ENCODE results near the gene SLC2A4.
A peak's percentile ranks its signal among the peaks of the same experiment; 100 is the strongest.

Gene SLC2A4

GRCh38 chr17:7279448-7279847 lies 2.1 kb upstream of the SLC2A4 start:
- no peak for DNase-seq (ENCODE audit: low spot score)

- peak; percentile 87 for DNase-seq (ENCODE audit: low spot score)
Measured at GRCh38 chr17:7280519-7281073, 922 bp upstream of the SLC2A4 start.

DNA sequence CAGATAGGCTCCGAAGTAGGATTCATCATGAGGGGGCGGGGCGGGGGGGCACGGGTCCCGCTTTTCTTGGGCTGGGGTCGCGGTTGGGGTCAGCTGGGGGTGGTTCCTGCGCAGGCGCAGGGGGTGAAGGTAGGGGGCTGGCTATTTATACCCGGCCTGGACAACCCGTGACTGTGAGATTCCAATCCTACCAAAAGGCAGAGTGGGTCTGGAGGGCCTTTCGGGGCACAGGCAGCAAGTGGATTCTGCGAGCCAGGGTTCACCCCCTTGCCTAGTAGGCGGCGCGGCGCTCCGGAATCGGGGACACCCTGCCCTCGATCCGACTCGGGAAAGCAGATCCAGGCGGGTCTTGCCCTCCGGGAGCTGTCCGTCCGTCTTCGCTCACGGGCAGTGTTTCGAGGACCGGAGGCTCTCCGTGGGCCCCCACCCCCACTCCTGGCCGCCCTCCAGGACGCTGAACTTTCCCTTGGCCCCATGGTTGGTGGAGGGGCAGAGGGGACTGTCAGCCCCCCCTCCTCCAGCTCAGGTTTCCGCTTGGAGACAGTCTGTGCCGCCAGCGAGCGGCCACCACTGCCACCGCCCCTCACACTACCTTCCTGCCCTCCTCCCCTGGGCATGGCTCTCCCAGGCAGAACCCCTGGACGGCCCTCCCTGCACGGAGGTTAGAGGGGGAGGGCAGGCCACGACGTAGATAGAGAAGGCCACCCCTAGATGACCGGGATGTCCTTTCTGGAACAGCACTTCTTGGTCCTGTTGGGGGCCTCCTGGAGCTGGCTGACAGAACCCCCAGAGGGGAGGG lies 634 bp downstream of the SLC2A4 start:
- DNase-seq (ENCODE audit: low spot score) = no peak

DNA sequence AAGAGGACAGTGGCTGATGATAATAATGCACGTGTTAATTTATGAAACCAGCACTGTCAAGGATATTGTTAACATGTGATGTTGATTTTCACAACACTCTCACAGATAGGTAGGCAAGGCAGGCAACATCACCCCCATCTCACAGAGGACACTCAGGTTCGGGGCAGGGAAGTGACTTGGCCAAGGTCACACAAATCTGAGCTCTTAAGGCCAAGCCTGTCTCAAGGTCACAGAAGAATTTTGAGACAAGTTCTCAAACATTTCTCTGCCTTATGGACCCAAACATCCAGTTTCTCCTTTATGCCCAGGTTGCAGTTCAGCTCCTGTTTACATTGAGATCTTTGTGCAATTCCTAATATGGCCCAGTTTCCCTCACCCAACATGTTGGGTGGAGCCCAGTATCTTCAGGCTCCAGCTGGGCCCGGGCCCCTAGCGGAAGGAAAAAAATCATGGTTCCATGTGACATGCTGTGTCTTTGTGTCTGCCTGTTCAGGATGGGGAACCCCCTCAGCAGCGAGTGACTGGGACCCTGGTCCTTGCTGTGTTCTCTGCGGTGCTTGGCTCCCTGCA lies 1.3 kb downstream of the SLC2A4 start:
- no peak for DNase-seq (ENCODE audit: low spot score)

DNA sequence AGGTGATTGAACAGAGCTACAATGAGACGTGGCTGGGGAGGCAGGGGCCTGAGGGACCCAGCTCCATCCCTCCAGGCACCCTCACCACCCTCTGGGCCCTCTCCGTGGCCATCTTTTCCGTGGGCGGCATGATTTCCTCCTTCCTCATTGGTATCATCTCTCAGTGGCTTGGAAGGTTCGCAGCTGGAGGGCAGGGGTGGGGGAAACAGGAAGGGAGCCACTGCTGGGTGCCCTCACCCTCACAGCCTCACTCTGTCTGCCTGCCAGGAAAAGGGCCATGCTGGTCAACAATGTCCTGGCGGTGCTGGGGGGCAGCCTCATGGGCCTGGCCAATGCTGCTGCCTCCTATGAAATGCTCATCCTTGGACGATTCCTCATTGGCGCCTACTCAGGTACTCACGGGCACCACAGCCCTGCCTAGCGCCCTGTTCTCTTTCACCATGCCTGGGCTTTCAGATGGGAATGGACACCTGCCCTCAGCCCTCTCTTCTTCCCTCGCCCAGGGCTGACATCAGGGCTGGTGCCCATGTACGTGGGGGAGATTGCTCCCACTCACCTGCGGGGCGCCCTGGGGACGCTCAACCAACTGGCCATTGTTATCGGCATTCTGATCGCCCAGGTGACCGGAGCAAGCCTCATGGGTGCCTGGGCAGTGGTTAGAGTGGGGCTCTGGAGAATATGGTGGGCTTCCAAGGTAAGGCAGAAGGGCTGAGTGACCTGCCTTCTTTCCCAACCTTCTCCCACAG lies 2.1 kb downstream of the SLC2A4 start:
- DNase-seq (ENCODE audit: low spot score) = no peak

DNA sequence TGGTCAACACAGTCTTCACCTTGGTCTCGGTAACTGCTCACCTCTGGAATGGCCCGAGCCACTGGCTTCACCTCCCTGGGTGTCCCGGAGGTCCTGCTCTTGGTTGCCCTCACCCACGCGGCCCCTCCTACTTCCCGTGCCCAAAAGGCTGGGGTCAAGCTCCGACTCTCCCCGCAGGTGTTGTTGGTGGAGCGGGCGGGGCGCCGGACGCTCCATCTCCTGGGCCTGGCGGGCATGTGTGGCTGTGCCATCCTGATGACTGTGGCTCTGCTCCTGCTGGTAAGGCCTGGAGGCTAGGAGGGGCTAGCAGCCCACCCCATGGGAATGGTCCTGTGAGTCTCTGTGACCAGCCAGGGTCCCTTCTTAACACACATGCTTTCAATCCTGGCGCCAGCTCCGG lies 3.4 kb downstream of the SLC2A4 start:
- no peak for DNase-seq (ENCODE audit: low spot score)

DNA sequence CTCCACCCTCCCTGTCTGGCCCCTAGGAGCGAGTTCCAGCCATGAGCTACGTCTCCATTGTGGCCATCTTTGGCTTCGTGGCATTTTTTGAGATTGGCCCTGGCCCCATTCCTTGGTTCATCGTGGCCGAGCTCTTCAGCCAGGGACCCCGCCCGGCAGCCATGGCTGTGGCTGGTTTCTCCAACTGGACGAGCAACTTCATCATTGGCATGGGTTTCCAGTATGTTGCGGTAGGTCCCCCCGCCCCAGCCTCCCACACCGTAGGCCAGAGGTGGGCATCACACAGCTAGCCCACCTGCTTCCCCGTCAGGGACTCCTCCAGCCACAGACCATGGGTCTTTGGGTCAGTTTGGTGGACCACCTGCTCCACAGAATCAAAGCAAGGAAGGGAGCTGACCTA lies 4.2 kb downstream of the SLC2A4 start:
- DNase-seq (ENCODE audit: low spot score) = no peak

- no peak for DNase-seq (ENCODE audit: low spot score)
Measured at GRCh38 chr17:7289256-7290032, 7.9 kb downstream of the SLC2A4 start.

DNA sequence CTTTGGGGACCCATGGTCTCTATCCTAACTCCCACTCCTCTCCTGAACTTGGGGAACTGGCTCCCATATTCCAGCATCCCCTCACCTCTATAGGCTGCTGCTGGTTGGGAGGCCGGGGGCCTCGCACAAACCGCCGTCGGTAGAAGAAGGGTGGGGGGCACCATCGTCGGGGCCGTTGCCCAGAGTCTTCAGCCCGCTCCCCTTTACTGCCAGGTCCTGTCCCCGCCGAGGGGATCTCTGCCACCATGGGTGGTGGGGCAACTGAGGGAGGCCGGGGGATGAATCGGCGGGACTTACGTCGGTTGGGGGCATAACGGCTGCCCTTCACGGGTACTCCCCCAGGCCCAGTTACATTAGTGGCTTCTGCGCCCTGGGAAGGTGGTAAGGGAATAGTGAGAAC lies 8.6 kb downstream of the SLC2A4 start:
- DNase-seq (ENCODE audit: low spot score) = no peak

- DNase-seq (ENCODE audit: low spot score) = no peak
Measured at GRCh38 chr17:7290685-7291084, 9.2 kb downstream of the SLC2A4 start.

- no peak for DNase-seq (ENCODE audit: low spot score)
Measured at GRCh38 chr17:7292194-7292593, 10.7 kb downstream of the SLC2A4 start.

DNA sequence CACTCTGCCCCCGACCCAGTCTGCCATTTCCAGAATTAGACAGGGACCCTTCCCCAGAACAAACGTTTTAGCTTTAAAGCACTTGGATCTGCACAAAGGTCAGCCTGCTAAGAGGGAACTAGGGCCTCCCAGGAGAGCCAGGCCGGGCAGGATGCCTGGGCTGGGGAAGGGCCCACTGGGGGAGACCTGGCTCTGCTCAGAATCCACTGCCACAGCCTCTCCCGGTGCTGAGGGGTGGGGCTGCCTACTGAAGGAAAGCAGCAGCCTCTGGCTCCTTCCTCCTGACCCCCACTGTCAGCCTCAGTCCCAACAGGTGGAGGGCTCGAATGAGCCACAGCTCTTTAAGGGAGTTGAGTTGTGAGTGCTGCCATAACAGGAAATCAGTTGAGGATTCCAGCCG lies 11.2 kb downstream of the SLC2A4 start:
- DNase-seq (ENCODE audit: low spot score) = no peak

DNA sequence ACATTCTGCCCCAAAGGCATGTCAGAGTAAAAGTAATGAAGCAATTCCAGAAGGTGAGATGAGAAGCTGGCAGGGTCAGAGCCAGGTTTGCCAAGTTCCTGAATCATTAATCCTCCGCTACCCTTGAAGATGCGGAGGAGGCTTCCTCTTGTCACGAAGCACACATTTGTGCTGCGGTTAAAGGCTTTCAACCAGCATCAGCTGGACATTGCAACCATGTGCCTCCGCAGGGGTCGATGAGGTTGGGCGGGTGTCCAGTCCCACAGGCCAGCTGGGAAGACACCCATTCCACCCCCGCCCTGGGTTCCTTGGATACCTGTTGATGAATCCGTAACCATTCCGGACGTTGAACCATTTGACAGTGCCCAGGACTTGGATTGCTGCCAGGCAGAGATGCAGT lies 11.6 kb downstream of the SLC2A4 start:
- DNase-seq (ENCODE audit: low spot score) = no peak

DNA sequence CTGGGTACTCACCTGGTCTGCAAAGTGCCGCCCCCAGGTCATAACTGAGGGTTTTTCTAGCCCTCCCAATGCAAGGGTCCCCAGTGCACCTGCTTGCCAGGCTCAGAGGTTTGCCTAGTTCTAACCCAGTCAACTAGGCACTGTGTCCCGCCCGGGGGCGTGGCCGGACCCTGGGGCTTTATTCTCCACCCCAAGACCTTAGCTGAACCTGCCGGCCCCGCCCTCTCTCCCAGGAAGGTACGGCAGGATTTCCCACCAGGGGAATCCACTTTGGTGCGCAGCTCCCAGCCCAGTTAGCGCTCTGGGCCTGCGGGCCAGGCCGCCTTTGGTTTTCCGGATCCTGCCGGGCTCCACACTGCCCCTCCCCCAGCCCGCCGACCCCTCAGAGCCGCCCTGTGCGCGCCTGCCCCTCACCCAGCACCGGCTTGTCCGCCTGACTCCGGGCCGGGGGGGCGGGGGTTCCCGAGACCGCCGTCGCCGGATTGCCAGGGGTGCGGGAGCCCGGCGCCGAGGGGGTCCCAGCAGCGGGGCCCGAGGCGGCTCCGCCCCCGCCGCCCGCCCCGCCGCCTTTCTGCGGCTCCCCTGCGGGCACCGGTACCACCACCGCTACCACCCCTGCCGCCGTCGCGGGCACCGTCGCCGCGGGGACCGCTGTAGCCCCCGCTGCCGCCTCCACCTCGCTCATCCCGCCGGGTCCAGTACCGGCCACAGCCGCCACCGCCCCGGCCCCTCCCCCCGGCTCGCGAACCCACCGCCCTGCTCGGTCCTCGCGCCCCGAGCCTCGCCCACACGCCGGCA lies 12.5 kb downstream of the SLC2A4 start:
- DNase-seq (ENCODE audit: low spot score) = peak; percentile 62

DNA sequence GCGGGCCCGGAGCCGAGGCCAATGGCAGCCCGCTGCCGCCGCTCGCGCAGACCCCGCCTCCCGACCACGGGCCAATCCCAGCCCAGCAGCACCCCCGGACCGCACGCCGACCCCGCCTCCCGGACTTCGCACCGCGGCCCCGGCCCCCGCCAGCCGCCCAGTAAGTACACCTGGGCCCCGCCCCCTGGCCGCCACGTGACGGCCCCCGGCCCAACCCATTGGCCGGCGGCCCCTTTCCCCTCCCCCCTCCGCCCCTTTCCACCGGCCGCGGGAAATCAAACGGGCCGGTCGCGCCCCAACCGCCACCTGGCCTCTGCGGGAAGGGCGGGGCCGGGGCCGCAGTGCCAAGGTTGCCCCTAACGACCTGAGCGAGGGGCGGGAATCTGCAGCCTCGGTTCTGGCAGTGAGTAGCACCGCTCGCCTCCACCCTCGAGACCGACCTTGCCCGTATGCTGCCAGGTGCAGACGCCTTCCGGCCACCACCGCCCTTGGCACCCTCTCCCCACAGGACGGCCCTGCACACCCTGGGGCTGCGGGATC lies 13.2 kb downstream of the SLC2A4 start, which contains the start of gene YBX2:
YBX2 (minus strand) TSS at position 26 of the 540 bp plus-strand sequence. CDS start 139 bp downstream, outside the sequence.
- peak; percentile 71 for DNase-seq (ENCODE audit: low spot score)

GRCh38 chr17:7295230-7296180 lies 14.0 kb downstream of the SLC2A4 start:
- peak; percentile 61 for DNase-seq (ENCODE audit: low spot score)

DNA sequence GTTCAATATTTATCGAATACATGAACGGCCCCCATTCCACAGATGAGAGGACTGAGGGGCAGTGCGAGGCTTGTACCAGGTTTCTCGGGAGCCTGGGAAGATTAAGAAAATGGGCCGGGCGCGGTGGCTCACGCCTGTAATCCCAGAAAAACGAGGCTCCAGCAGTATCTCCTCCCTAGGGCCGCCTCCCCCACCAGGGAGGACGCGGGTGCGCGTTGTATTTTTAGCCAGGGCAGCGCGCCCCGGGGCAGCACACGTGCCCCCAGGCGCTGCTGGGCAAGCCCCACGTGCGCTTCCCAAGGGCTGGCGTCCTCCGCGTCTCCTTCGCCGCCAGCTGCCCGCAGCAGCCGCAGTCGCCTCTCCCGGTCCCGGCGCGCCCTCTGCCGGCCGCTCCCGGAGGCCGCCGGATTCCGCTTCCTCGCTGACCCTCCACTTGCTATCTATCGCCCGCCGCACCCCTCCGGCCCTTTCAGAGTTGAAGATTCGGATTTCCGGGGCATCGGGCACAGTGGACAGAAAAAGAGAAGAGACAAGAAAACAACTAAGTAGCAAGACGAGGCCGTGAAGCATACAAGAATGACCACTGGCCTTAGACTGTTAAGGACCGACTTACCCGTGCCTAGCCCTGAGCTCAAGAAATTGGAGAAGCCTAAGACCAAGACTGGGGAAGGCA lies 14.8 kb downstream of the SLC2A4 start:
- peak; percentile 89 for DNase-seq (ENCODE audit: low spot score)

DNA sequence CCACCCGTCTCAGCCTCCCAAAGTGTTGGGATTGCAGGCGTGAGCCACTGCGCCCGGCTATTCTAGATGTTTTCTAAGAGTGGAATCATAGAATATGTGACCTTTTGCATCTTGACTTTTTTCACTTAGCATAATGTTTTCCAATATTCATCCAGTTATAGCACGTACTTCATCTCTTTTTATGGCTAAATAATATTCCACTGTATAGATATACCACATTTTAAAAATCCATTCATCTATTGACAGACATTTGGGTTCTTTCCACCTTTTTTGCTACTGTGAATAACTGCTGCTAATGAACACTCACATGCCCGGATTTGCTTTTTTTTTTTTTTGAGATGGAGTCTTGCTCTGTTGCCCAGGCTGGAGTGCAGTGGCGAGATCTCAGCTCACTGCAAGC lies 22.7 kb downstream of the SLC2A4 start:
- no peak for DNase-seq (ENCODE audit: low spot score)

Data from left forelimb (tissue), 1 donor.